GM06990 (cell line): ENCODE results near the gene GPRC6A.

Source experiments
- DNase-seq: peaks from one replicate; pipeline ENCODE4 v3.0.0-alpha.2; 2011; ENCODE audit not compliant: insufficient read length; ENCODE audit errors: extremely low read depth
- H3K27me3 ChIP-seq: replicated peaks from 2 replicates; pipeline ENCODE4 v1.6.0; 2011; ENCODE audit warnings: low read length; ENCODE audit not compliant: control insufficient read depth, insufficient read depth
- H3K36me3 ChIP-seq: 2 replicates; pipeline ENCODE4 v1.5.1; 2011; ENCODE audit warnings: low read length; ENCODE audit not compliant: control insufficient read depth, insufficient read depth
- H3K4me3 ChIP-seq: replicated peaks from 2 replicates; pipeline ENCODE4 v1.5.1; 2011; ENCODE audit warnings: low read depth, mild to moderate bottlenecking, control low read depth, low read length
- TF ChIP-seq, protein P1 (sequence below): IDR thresholded peaks from 2 replicates; pipeline ENCODE4 v1.5.1; 2011; ENCODE audit warnings: low read length, control low read depth, mild to moderate bottlenecking, inconsistent platforms; ENCODE audit not compliant: insufficient read depth, poor library complexity, severe bottlenecking

GPRC6A gene

DNA sequence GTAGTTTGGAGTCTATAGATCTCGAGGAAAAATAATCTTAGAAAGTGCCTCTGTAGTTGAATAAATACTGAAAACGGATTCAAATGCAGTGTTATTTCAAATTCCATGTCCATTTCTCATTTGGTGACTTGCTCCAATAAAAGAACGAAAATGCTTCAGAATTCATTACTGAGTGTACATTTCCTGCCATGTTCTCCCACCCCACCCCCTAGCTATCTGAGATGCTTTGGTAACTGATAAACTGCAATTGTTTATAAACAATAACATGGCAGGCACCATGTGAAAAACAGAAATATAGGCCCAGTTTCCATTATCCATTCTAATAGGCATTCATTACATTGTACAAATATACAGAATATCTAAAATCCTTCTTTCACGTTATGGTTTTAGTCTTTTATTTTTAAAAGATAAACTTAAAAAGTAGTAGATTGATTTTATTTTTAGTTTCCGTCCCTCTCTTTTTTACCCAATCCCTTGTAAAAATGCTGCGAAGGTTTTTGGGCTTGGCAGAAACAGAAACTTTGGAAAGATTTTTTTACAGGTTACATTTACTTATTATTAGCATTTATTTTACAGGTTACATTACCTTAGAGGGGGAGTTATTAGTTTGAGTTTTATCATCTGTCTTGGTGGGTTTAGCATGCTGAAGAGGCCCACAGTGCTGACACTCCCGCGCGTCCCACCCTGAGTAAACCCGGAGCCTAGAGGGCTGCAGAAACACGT, 64.8 kb downstream of the GPRC6A start:
- H3K27me3 ChIP-seq, result no peaks in the 10 kb centered on the region; the same call in 1 of the 2 replicates
- no peak overlapping the region for H3K4me3 ChIP-seq
- H3K36me3 ChIP-seq, result no peaks in the 10 kb centered on the region
- no peak for DNase-seq
- TF ChIP-seq, protein P1, sequence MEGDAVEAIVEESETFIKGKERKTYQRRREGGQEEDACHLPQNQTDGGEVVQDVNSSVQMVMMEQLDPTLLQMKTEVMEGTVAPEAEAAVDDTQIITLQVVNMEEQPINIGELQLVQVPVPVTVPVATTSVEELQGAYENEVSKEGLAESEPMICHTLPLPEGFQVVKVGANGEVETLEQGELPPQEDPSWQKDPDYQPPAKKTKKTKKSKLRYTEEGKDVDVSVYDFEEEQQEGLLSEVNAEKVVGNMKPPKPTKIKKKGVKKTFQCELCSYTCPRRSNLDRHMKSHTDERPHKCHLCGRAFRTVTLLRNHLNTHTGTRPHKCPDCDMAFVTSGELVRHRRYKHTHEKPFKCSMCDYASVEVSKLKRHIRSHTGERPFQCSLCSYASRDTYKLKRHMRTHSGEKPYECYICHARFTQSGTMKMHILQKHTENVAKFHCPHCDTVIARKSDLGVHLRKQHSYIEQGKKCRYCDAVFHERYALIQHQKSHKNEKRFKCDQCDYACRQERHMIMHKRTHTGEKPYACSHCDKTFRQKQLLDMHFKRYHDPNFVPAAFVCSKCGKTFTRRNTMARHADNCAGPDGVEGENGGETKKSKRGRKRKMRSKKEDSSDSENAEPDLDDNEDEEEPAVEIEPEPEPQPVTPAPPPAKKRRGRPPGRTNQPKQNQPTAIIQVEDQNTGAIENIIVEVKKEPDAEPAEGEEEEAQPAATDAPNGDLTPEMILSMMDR, result no peak

DNA sequence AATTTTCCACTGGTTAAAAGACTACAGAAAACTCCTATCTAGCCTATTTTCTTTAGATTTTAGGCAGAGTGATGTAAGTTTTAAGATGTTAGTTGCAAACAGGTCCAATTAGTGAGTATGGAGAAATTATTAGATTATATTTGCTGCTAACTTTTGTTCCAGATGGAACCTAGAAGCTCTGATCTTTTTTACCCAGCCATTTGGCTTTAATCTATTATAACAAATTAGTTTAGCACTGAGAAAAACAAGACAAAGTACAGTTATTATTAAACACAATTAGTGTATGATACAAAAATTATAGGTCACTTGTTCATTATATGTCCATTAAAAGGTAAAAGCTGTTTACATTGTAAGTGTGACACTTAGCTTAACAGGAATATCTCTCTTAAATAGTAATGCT, 65.8 kb downstream of the GPRC6A start:
- Histone ChIP-seq H3K36me3 (no peaks in the 10 kb centered on the region), H3K4me3 (no peak overlapping the region), H3K27me3 (no peaks in the 10 kb centered on the region; the same call in 1 of the 2 replicates)
- no peak for DNase-seq
- TF ChIP-seq, protein P1, result no peak

DNA sequence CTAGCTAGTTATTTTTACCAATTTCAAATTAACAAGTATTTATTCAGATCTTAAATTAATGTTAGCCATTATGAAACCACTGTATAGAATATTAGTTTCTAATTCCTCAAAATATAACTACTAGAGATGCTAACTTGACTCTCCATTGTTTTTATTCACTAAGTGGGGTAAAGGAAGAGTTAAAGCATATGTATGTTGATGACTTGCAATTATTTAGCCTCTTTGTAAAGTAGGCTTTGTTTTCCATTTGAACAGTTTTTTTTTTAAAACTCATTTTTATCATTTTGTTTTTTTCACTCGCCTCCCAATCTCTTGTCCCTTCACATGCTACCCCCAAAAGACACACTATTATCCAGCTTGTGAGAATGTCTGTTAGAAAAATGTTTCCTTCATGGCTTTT, 66.6 kb downstream of the GPRC6A start:
- Histone ChIP-seq H3K4me3 (no peak overlapping the region), H3K36me3 (no peaks in the 10 kb centered on the region), H3K27me3 (no peaks in the 10 kb centered on the region; the same call in 1 of the 2 replicates)
- TF ChIP-seq, protein P1, result no peak
- DNase-seq, result no peak

DNA sequence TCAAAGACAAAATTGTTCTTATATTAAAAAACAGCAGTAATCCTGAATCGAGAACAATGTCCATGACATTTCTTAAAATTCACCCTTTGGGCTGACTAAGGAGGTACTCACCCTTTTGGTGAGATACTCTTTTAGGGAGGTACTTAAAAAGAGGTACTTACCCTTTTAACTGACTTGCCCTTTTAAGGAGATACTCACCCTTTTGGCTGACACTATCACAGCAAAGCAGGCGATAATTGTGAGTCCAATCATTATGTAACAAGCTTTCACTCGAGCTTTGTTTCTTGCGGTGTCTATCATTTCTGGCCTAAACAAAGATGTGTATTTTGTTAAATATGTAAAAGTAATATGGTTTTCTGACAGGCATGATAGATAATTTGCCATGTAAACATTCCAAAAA, 67.1 kb downstream of the GPRC6A start:
- no peaks in the 10 kb centered on the region; the same call in 1 of the 2 replicates for H3K27me3 ChIP-seq
- DNase-seq, result no peak
- TF ChIP-seq, protein P1, result no peak
- no peak overlapping the region for H3K4me3 ChIP-seq
- H3K36me3 ChIP-seq, result no peaks in the 10 kb centered on the region

DNA sequence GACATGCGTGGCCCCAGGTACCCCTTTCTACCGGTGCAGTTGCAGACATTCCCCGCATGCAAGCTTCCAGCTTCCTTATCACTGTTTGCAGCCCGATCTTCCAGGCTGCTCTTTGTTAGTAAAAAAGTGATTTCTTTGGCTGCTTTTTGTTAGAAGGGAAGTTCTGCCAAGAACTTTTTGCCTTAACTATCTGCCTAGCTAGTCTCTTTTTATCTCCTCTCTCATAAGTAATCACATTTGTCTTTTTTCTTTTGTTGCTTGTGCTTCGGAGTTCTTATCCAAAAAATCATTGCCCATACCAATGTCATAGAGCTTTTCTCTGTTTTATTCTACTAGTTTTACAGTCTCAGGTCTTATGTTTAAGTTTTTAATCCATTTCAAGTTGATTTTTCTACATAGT, 83.7 kb downstream of the GPRC6A start:
- Histone ChIP-seq H3K36me3 (no peaks in the 10 kb centered on the region), H3K27me3 (no peaks in the 10 kb centered on the region), H3K4me3 (no peak overlapping the region)
- TF ChIP-seq, protein P1, result no peak
- no peak for DNase-seq
